A673 (cell line): ENCODE data around the gene SPI1. TPM values are rescaled to one million over a fixed set of nuclear protein-coding genes. Genes with fewer than 3 reads are reported as not detected.

Experiments
- BruUV-seq: library from RNA; stranded (reverse); fragments of 400-500 nt; replicated peaks from 2 replicates; lab custom pipeline; 2021; lab: Mats Ljungman, UMichigan
- CTCF ChIA-PET: fragments of 300-600 bp; sonication (Branson Sonifier 250); formaldehyde crosslinking; loops from one replicate; lab custom pipeline; 2022; ENCODE audit warnings: antibody characterized with exemption; lab: Charles Lee
- POLR2A ChIA-PET: fragments of 300-600 bp; sonication (Branson Sonifier 250); formaldehyde crosslinking; loops from one replicate; lab custom pipeline; 2022; ENCODE audit warnings: antibody characterized with exemption; ENCODE audit not compliant: low non-redundant PET; lab: Charles Lee
- DNase-seq: peaks from one replicate; pipeline ENCODE4 v3.0.0-alpha.2; 2015; ENCODE audit warnings: low spot score
- H3K27ac ChIP-seq: fragments of 200-600 bp; sonication (generic); 2 replicates; pipeline ENCODE4 v1.5.1; 2016; ENCODE audit warnings: mixed run types, low read depth, mild to moderate bottlenecking, mixed read lengths, antibody characterized with exemption, low read length; ENCODE audit not compliant: poor library complexity, severe bottlenecking
- H3K27me3 ChIP-seq: fragments of 200-600 bp; sonication (generic); replicated peaks from 2 replicates; pipeline ENCODE4 v1.6.1; 2017; ENCODE audit warnings: mixed run types, low read depth, mild to moderate bottlenecking, mixed read lengths, antibody characterized with exemption, low read length; ENCODE audit not compliant: insufficient read depth, poor library complexity
- H3K36me3 ChIP-seq: fragments of 200-600 bp; sonication (generic); 2 replicates; pipeline ENCODE4 v1.6.1; 2016; ENCODE audit warnings: mixed run types, mild to moderate bottlenecking, mixed read lengths, antibody characterized with exemption, low read length; ENCODE audit not compliant: insufficient read depth, poor library complexity, severe bottlenecking
- H3K4me1 ChIP-seq: fragments of 200-600 bp; sonication (generic); 2 replicates; pipeline ENCODE4 v1.6.1; 2017; ENCODE audit warnings: mixed run types, mild to moderate bottlenecking, mixed read lengths, antibody characterized with exemption, low read length; ENCODE audit not compliant: insufficient read depth, poor library complexity, severe bottlenecking
- H3K4me3 ChIP-seq: fragments of 200-600 bp; sonication (generic); 2 replicates; pipeline ENCODE4 v1.5.1; 2016; ENCODE audit warnings: low read depth, mixed run types, mild to moderate bottlenecking, mixed read lengths, low read length; ENCODE audit not compliant: poor library complexity, severe bottlenecking
- H3K9me3 ChIP-seq: fragments of 200-600 bp; sonication (generic); 2 replicates; pipeline ENCODE4 v1.6.1; 2016; ENCODE audit warnings: mixed run types, low read depth, mild to moderate bottlenecking, mixed read lengths, antibody characterized with exemption, low read length; ENCODE audit not compliant: poor library complexity, severe bottlenecking
- CTCF ChIP-seq: fragments of 300-800, 200-600 bp; sonication (generic); conservative IDR thresholded peaks from 2 replicates; pipeline ENCODE4 v1.5.1; 2017; ENCODE audit warnings: low read depth, mild to moderate bottlenecking, antibody characterized with exemption, low read length, moderate library complexity, mixed read lengths
- EZH2 ChIP-seq: fragments of 200-600 bp; sonication (generic); IDR thresholded peaks from 2 replicates; pipeline ENCODE4 v1.6.1; 2017; ENCODE audit warnings: borderline replicate concordance, low read depth, mild to moderate bottlenecking, mixed read lengths, antibody characterized with exemption, low read length; ENCODE audit not compliant: poor library complexity, severe bottlenecking
- intact Hi-C: fragments of 100-400 bp; cut with micrococcal nuclease; formaldehyde crosslinking; loops from one replicate; pipeline ENCODE4 v1.10.0; 2022; ENCODE audit not compliant: unreplicated experiment
- total RNA-seq: library from RNA; stranded (reverse); gene quantifications from 2 replicates; pipeline ENCODE4 v1.2.3, GENCODE V29; 2021

SPI1 gene
- total RNA-seq, 1 experiment from 2014 or later: not detected

- CTCF ChIA-PET: no interaction called here
- intact Hi-C loops: no loop called here
- no TSS peak for BruUV-seq
- Histone ChIP-seq H3K4me3 (no peak overlapping the region), H3K27ac (no peak overlapping the region), H3K4me1 (peaks cover 25% of the 10 kb centered on the region), H3K36me3 (peaks cover 67% of the 10 kb centered on the region), H3K27me3 (no peaks in the 10 kb centered on the region), H3K9me3 (no peaks in the 10 kb centered on the region)
- no peak for DNase-seq
- POLR2A ChIA-PET: no interaction called here
- TF ChIP-seq EZH2: no peak
- TF ChIP-seq CTCF: no peak
Measured at GRCh38 chr11:47413351-47413750, 35.0 kb upstream of the SPI1 start.

- CTCF ChIA-PET: interaction anchor here (0.5 to 1.5 kb wide), 8 partner anchors 12 to 351 kb away, joined by 3 to 8 read pairs (median 4); no protein-coding TSS in a partner anchor
- POLR2A ChIA-PET: no interaction called here
- intact Hi-C loops: no loop called here
- DNase-seq: peak; percentile 74
- Histone ChIP-seq H3K27me3 (no peaks in the 10 kb centered on the region), H3K36me3 (peaks cover 54% of the 10 kb centered on the region), H3K27ac (no peak overlapping the region), H3K4me1 (peaks cover 30% of the 10 kb centered on the region), H3K4me3 (no peak overlapping the region), H3K9me3 (no peaks in the 10 kb centered on the region)
- TF ChIP-seq CTCF (peak; percentile 100), EZH2 (no peak)
- BruUV-seq: no TSS peak
Measured at GRCh38 chr11:47411884-47412746, 33.8 kb upstream of the SPI1 start.

- Histone ChIP-seq H3K27ac (no peak overlapping the region), H3K36me3 (peaks cover 41% of the 10 kb centered on the region), H3K27me3 (no peaks in the 10 kb centered on the region), H3K9me3 (no peaks in the 10 kb centered on the region), H3K4me3 (no peak overlapping the region), H3K4me1 (peaks cover 25% of the 10 kb centered on the region)
- DNase-seq: no peak
- BruUV-seq: no TSS peak
- TF ChIP-seq CTCF (no peak), EZH2 (no peak)
- intact Hi-C loops: no loop called here
- ChIA-PET POLR2A (no interaction called here), CTCF (interaction anchor here (0.6 to 1.5 kb wide), 2 partner anchors 11 to 1883 kb away, joined by 3 to 4 read pairs; no protein-coding TSS in a partner anchor)
Measured at GRCh38 chr11:47410370-47411264, 32.3 kb upstream of the SPI1 start.
